Gastrocnemius medialis (tissue), 4 donors: ENCODE results near the gene ZDHHC14. TPM values are rescaled to one million over a fixed set of nuclear protein-coding genes. Genes with fewer than 3 reads are reported as not detected.

Source experiments
- ATAC-seq, 2 donors: fragments of 150-250 bp; one replicate each; pipeline ENCODE4 v1.9.1; 2016
- DNase-seq, 2 donors: peaks; one replicate each; pipeline ENCODE4 v3.0.0-alpha.2; 2019
- H3K27ac ChIP-seq, 4 donors: fragments of 200-600 bp; sonication (generic); 1 replicate in 1 of 4; 2 replicates in 3 of 4; pipeline ENCODE4 v1.5.1; 2016 to 2018; ENCODE audit warnings: mild to moderate bottlenecking in 2 of 4, moderate library complexity in 1 of 4
- H3K27me3 ChIP-seq, 3 donors: fragments of 200-600 bp; sonication (generic) in 2 of 3; 1 replicate in 1 of 3; 2 replicates in 2 of 3; pipeline versions ENCODE4 v1.5.1 to v1.6.0; 2016 to 2019; ENCODE audit warnings: mild to moderate bottlenecking in 1 of 3, moderate library complexity in 1 of 3
- H3K36me3 ChIP-seq, 2 donors: fragments of 200-600 bp; sonication (generic) in 1 of 2; one replicate each; pipeline ENCODE4 v1.5.1; 2017 to 2018
- H3K4me1 ChIP-seq, 2 donors: fragments of 200-600 bp; sonication (generic) in 1 of 2; one replicate each; pipeline ENCODE4 v1.5.1; 2016 to 2017; ENCODE audit warnings: mild to moderate bottlenecking in 2 of 2
- H3K4me3 ChIP-seq, 4 donors: fragments of 200-600 bp; sonication (generic) in 3 of 4; 1 replicate in 1 of 4; 2 replicates in 3 of 4; pipeline ENCODE4 v1.5.1; 2016 to 2019; ENCODE audit warnings: mild to moderate bottlenecking in 2 of 4
- H3K9me3 ChIP-seq, 3 donors: fragments of 200-600 bp; sonication (generic) in 2 of 3; 1 replicate in 1 of 3; 2 replicates in 2 of 3; pipeline ENCODE4 v1.5.1; 2016 to 2019
- POLR2A ChIP-seq, 2 donors: fragments of 450-650 bp; IDR thresholded peaks; one replicate each; pipeline ENCODE4 v1.6.1; 2017; ENCODE audit warnings: antibody characterized with exemption in 2 of 2, mild to moderate bottlenecking in 2 of 2, moderate library complexity in 2 of 2
- in situ Hi-C, 4 donors: fragments of 200-750 bp; cut with MboI; loops; one replicate each; pipeline versions ENCODE4 v1.15.0 to v1.8.0; 2017; ENCODE audit warnings: low sequenced_read_pairs in 4 of 4
- intact Hi-C: fragments of 100-400 bp; cut with DNase I; formaldehyde crosslinking; loops from one replicate; pipeline ENCODE4 v1.15.1; 2023; ENCODE audit warnings: low total_unique reads
- total RNA-seq, 4 donors: library from RNA; depleted of rRNA; stranded (reverse); fragments of >200 nt; gene quantifications; one replicate each; pipeline versions ENCODE4 v1.1.0 to v1.2.3, GENCODE V29; 2016
- TF ChIP-seq, protein P1 (sequence below), 5 experiments: fragments of 450-650 bp in 3 of 5; fragments of 200-600 bp in 2 of 5; sonication (generic) in 2 of 5; IDR thresholded peaks in 4 of 5; conservative IDR thresholded peaks in 1 of 5; 1 replicate in 4 of 5; 2 replicates in 1 of 5; pipeline ENCODE4 v1.5.1; 2016 to 2019; ENCODE audit warnings: antibody characterized with exemption in 5 of 5, mild to moderate bottlenecking in 3 of 5, moderate library complexity in 3 of 5

The ZDHHC14 gene
- total RNA-seq, 4 donors from 2014 or later, result 3.7 to 7.7 (median 5.9) TPM

DNA sequence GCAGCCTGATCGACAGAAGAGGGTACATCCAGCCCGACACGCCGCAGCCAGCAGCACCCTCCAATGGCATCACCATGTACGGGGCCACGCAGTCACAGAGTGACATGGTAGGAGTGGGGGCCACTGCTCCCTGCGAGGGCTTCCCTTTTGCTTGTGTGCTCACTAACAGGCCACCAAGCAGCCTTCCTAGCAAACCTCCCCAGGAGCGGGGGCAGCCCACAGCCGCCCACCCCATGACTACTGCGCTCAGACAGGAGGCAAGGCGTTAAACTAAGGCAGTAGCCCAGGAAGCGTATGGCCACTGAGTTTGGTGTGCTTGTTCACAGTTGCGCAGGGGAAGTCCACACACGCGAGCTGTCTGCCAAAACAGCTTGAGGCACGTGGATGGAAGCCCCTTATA, 272.5 kb downstream of the ZDHHC14 start:
- peaks cover 5 to 9% of the 10 kb centered on the region in 2 donors for H3K4me1 ChIP-seq
- H3K36me3 ChIP-seq, result peaks cover 0 to 9% of the 10 kb centered on the region in 2 donors
- TF ChIP-seq POLR2A (IDR thresholded peaks at IDR 0.05), result no peak
- TF ChIP-seq, protein P1, sequence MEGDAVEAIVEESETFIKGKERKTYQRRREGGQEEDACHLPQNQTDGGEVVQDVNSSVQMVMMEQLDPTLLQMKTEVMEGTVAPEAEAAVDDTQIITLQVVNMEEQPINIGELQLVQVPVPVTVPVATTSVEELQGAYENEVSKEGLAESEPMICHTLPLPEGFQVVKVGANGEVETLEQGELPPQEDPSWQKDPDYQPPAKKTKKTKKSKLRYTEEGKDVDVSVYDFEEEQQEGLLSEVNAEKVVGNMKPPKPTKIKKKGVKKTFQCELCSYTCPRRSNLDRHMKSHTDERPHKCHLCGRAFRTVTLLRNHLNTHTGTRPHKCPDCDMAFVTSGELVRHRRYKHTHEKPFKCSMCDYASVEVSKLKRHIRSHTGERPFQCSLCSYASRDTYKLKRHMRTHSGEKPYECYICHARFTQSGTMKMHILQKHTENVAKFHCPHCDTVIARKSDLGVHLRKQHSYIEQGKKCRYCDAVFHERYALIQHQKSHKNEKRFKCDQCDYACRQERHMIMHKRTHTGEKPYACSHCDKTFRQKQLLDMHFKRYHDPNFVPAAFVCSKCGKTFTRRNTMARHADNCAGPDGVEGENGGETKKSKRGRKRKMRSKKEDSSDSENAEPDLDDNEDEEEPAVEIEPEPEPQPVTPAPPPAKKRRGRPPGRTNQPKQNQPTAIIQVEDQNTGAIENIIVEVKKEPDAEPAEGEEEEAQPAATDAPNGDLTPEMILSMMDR (IDR thresholded peaks at IDR 0.05 in 4 of 5, conservative IDR thresholded peaks at IDR 0.05 in 1 of 5), result no peak
- intact Hi-C loops, result no loop called here
- ATAC-seq (no peak), DNase-seq (no peak)
- H3K27ac ChIP-seq, result no peak overlapping the region
- H3K27me3 ChIP-seq, result no peaks in the 10 kb centered on the region
- no peaks in the 10 kb centered on the region for H3K9me3 ChIP-seq
- in situ Hi-C loops, result no loop called here
- H3K4me3 ChIP-seq, result no peak overlapping the region

DNA sequence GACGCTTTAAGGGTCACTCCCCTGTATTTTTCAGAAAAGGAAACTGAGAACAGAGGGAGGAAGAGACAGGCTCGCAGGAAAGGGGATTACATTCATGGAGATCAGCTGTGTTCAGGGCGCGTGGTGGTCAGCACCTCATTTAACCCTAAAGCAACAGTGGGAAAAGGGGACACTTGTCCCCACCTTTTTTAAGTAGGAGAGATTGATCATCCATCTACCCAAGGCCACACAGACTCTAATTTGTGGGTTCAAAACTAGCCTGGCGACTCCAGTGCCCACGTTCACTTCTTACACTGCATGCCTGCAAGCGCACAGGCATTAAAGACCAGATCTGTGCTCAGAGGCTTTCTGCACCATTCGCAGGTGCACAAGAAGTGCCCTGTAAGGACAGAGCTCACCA, 274.1 kb downstream of the ZDHHC14 start:
- Histone ChIP-seq H3K27me3 (no peaks in the 10 kb centered on the region), H3K36me3 (peaks cover 0 to 9% of the 10 kb centered on the region in 2 donors), H3K4me3 (no peak overlapping the region), H3K27ac (no peak overlapping the region), H3K4me1 (peaks cover under 1 to 1% of the 10 kb centered on the region in 2 donors), H3K9me3 (no peaks in the 10 kb centered on the region)
- intact Hi-C loops, result no loop called here
- in situ Hi-C loops, result no loop called here
- no peak for TF ChIP-seq POLR2A (IDR thresholded peaks at IDR 0.05)
- TF ChIP-seq, protein P1 (IDR thresholded peaks at IDR 0.05 in 4 of 5, conservative IDR thresholded peaks at IDR 0.05 in 1 of 5), result no peak
- ATAC-seq (no peak), DNase-seq (no peak)

DNA sequence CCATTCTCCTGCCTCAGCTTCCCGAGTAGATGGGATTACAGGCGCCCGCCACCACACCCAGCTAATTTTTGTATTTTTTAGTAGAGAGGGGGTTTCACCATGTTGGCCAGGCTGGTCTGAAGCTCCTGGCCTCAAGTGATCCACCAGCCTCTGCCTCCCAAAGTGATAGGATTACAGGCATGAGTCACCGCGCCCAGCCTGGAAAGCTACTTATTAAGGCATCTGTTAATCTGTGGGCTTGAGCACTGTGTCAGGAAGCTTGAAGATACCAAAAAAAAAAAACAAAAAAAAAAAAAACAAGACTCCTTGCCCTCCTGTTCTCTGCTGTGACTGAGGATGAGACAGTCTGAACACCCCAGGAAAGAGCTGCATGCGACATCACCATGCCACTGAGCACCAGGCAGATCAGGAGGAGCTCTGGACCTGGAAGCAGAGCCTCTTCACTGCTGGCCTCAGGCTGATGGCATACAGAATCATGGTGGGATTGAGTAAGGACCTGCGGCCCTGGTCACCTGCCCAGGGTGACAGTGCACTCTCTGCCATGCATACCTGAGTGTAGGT, 275.5 kb downstream of the ZDHHC14 start:
- ATAC-seq (no peak), DNase-seq (no peak)
- no peak overlapping the region for H3K4me3 ChIP-seq
- in situ Hi-C loops (no loop called here), intact Hi-C loops (no loop called here)
- peaks cover 0 to 9% of the 10 kb centered on the region in 2 donors for H3K36me3 ChIP-seq
- no peaks in the 10 kb centered on the region for H3K9me3 ChIP-seq
- H3K27me3 ChIP-seq, result no peaks in the 10 kb centered on the region
- no peak overlapping the region for H3K27ac ChIP-seq
- no peaks in the 10 kb centered on the region for H3K4me1 ChIP-seq
- no peak for TF ChIP-seq POLR2A (IDR thresholded peaks at IDR 0.05)
- TF ChIP-seq, protein P1 (IDR thresholded peaks at IDR 0.05 in 4 of 5, conservative IDR thresholded peaks at IDR 0.05 in 1 of 5), result no peak

DNA sequence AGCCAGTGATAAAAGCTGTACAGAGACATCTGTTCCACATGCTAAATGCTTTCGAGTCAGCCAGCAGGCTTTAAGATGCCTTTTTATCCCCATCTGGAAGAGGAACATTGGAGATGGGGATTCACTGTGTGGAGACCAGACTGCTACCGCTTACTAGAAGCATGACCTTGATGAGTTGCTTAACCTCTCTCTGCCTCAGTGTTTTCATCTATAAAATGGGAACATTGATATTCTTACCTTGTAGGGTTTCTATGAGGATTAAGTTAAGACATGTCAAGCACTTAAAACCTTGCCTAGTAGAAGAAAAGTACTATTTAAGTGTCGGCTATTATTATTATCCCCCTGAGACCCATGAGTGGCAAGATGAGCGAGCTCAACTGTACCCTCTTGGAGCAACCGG, 276.8 kb downstream of the ZDHHC14 start:
- Histone ChIP-seq H3K27ac (no peak overlapping the region), H3K4me1 (no peaks in the 10 kb centered on the region), H3K36me3 (peaks cover 0 to 9% of the 10 kb centered on the region in 2 donors), H3K4me3 (no peak overlapping the region), H3K9me3 (no peaks in the 10 kb centered on the region), H3K27me3 (no peaks in the 10 kb centered on the region)
- TF ChIP-seq, protein P1 (IDR thresholded peaks at IDR 0.05 in 4 of 5, conservative IDR thresholded peaks at IDR 0.05 in 1 of 5), result no peak
- no peak for TF ChIP-seq POLR2A (IDR thresholded peaks at IDR 0.05)
- ATAC-seq (no peak), DNase-seq (no peak)
- intact Hi-C loops (no loop called here), in situ Hi-C loops (no loop called here)

DNA sequence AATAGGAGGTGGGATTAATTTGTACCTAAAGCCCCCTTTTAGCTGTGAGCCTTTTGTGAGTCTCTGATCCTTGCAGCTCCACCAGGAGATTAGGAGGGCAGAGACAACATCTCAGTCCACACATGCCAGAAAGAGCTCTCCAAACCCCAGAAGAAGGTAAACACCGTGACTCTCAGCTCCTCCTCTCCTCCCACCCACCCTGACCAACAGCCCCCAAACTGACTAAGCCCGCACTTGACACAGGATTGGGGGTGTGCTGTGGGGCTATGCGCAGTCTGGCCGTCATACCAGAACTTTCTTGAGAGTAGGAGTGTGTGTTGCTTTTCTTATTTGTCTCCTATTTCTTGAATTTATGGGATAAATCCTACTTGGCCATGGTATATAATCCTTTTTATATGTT, 277.3 kb downstream of the ZDHHC14 start:
- DNase-seq, result no peak
- no peaks in the 10 kb centered on the region for H3K9me3 ChIP-seq
- ATAC-seq, result no peak
- intact Hi-C loops, result no loop called here
- TF ChIP-seq, protein P1 (IDR thresholded peaks at IDR 0.05 in 4 of 5, conservative IDR thresholded peaks at IDR 0.05 in 1 of 5), result no peak
- TF ChIP-seq POLR2A (IDR thresholded peaks at IDR 0.05), result no peak
- in situ Hi-C loops, result no loop called here
- no peak overlapping the region for H3K27ac ChIP-seq
- no peak overlapping the region for H3K4me3 ChIP-seq
- peaks cover 0 to 9% of the 10 kb centered on the region in 2 donors for H3K36me3 ChIP-seq
- no peaks in the 10 kb centered on the region for H3K27me3 ChIP-seq
- H3K4me1 ChIP-seq, result no peaks in the 10 kb centered on the region
